Activated gamma-delta T cell treated with Interleukin-2 at 50 U/mL for 16 hours (primary cell): ENCODE measurements around the gene RGS1.

Experiments
- DNase-seq: peaks from one replicate; pipeline ENCODE4 v3.0.0-alpha.2; 2020

The RGS1 gene, protein sequence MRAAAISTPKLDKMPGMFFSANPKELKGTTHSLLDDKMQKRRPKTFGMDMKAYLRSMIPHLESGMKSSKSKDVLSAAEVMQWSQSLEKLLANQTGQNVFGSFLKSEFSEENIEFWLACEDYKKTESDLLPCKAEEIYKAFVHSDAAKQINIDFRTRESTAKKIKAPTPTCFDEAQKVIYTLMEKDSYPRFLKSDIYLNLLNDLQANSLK

DNA sequence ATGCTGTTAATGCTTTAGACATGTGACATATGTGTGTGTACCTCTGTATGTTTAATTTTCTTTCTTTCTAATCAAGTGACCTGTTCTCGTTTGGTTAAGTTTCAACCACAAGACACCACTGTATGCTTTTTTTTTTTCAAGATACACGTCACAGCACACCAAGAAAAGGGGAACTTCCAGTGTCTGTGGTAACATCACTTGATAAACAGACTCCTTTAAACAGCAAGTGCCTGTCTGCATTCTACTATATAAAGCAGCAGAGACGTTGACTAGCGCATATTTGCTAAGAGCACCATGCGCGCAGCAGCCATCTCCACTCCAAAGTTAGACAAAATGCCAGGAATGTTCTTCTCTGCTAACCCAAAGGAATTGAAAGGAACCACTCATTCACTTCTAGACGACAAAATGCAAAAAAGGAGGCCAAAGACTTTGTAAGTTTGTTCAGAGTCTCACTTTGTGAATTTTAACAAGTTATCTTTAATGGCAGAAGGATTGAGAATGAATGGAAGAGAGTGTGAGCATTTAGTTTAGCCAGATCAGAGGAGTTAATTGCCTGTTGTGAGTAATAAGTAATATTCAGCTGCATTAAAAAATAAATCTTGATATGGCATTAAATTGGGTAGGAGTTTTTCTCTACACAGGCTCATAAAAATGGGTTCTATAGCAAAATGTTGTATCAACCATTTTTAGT, at the start of gene RGS1:
Gene RGS1 (plus strand): TSS at position 275 of the 691 bp plus-strand sequence. CDS start 20 bp downstream, at position 295.
- peak; percentile 34 for DNase-seq

DNA sequence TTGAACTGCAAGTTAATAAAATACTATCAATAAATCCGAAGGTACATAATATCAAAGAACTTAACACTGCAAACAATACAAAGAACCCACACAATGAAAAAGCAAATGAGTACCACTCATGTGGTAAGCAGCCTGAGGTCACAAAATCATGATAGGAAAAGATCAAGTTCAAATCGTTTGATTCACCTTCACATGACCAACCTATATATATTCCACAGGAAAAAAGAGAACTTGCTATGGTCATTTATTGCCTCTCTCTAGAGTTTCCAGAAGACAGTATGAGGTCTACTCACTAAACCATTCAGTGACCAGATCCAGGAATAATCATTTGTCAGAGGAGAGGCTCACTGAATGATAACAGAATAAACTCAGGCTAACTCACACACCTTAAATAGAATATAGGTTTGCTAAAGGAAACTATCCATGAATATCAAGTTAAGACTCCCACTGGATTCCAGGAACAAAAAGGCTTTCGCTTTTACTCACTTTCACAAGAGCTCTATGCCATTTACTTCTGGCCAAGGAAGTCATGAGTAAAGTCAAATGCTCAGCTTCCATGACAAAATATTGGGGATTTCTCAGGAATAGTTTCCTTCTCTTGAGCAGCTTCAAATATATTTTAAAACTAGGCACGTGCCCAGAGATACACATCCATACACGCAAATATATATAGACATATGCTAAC, 48.3 kb upstream of the RGS1 start:
- DNase-seq: no peak

DNA sequence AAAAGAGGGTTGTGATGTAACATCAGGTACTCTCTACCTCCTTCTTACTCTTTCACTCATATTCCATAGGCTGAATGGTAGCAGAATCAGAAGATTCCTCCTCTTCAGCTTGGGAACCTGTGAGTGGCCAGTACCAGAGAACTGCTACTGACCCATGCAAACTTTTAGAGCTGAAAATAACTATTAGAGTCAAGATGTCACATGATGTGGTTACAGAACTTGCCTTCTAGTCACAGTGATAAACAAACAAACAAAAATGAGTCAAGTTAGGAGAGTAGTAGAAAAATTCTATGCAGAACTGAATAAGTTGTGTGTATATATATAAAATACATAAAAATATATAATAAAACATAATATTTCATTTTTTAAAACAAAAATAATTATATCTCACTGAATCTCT, 47.6 kb upstream of the RGS1 start:
- no peak for DNase-seq

DNA sequence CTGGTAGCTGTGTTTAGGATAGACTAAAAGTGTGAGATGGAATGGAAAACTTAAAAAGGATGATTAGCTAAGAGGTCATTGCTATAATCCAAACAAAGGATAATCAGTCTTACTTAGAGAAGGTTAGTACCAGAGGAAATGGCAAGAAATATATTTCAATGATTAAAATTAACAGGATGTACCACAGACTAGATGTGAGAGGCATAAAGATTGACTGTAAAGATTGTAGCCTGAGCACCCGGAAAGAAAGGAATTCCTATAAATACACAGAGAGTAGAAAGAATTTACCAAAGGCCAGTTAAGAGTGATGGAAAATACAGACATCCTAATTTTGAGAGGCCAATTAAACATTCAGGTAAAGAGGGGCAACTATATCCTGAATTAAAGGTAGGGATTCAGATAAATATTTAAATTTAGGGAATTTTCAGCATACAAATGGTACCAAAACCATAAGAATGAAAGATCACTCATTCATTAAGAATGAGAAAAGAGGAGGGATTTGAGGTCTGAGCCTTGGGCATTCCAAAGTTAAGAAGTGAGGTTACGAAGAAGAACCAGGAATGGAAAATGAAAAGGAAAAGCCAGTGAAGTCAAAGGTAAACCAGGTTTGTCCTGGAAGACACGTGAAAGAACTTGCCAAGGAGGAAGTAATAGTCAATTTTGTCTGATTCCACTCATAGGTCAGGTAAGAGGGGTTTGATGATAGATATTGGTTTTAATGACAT, 46.4 kb upstream of the RGS1 start:
- DNase-seq: no peak

DNA sequence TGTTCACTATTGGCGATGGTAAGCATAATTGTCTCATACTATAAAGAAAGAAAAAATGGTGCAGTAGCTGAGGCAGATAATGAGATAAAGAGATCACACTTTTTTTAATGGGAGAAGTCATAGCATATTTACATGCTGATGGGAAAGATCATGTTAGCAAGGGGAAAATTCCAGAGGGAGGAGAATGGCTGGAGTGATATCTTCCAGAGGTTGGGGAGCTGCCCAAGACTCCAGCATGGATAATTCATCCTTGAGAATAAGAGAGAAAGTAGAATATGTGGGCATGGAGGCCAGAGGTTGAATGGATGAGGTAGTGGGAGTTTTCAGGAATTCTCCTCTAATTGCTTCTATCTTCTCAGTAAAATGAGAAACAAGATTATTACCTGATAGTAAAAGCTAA, 45.8 kb upstream of the RGS1 start:
- DNase-seq: no peak

DNA sequence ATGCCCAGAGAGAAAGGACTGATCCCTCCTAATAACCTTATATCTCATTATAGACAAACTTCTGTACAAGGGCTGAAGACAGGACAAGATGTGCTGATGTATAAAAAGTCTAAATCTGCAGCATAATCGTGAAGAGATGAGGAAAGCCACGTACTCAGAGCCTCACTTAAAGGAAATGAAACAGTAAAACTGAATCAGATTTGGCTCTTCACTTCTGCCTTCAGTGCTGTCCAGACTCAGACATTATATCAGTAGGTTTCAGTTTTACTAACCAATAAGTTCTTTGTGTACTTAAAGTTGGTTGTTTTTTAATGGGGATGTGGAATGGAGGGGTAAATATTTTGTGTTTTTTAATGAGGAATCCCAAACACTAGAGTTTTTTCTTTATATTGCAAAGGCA, 45.3 kb upstream of the RGS1 start:
- no peak for DNase-seq

DNA sequence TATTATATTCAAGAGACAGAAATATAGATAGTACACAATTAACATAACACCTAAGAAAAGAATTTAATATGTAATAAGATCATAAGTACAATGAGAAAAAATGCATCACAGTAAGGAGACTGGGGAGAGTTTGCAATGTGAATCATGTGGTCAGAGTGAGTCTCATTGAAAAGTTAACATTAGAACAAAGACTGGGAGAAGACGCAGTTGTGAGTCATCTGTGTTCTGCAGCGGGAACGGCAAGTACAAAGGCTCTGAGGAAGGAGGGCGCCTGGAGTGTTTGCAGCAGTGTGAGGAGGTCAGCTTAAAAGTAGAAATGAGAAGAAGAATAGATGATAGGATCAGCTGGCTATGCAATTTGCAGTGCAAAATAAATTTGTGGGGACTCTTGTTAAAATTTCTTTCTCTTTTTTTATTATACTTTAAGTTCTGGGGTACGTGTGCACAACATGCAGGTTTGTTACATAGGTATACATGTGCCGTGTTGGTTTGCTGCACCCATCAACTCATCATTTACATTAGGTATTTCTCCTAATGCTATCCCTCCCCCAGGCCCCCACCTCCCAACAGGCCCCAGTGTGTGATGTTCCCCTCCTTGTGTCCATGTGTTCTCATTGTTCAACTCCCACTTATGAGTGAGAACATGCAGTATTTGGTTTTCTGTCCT, 44.4 kb upstream of the RGS1 start:
- DNase-seq: peak; percentile 38

DNA sequence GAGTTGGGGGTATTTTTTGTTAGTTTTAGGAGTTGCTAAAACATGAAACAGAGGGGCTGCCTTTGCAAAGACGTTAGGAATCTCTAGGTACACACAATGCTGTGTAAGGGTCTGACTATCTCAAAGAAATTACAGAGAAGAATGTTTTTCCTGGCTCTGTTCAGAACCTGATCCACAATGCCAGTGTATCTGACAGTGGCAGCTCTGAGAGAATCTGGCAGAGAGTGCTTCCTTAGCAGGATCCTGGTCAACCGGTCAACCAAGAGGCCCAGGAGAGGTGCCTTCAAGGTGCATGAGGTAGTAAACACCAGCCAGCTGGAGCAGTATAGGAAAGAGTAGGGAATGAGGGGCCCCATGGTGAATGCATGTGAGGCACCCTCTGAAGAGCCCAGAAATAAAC, 40.9 kb upstream of the RGS1 start:
- DNase-seq: no peak

DNA sequence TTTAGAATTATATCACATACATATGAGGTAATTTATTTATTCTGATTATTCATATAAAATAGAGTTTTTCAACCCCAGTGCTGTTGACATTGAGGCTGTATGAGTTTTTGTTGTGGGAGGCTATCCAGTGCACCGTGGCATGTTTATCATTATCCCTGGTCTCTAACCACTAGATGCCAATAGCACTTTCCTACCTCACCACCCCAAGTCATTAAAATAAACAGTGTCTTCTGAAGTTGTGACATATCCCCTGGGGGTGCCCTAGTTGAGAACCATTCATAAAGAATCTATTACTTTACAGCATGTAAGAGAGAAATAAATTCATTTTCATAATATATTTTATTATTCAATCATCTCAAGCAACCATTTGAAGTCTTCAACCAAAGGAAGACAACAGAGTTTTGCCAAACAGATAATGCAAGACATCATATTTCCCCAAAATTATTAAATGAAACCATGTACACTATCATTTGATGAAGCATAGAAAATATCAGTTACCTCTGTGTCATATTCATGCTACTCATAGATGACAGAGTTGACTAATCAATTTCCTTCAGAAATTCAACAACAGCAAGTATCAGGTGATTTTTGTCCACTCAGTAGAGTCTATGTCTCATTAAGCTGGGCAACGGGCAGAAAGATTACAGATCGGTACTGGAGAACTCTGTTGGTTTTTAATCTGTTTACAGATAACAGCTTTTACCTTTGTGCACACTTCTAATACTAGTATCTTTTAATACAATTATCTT, 39.5 kb upstream of the RGS1 start:
- no peak for DNase-seq

DNA sequence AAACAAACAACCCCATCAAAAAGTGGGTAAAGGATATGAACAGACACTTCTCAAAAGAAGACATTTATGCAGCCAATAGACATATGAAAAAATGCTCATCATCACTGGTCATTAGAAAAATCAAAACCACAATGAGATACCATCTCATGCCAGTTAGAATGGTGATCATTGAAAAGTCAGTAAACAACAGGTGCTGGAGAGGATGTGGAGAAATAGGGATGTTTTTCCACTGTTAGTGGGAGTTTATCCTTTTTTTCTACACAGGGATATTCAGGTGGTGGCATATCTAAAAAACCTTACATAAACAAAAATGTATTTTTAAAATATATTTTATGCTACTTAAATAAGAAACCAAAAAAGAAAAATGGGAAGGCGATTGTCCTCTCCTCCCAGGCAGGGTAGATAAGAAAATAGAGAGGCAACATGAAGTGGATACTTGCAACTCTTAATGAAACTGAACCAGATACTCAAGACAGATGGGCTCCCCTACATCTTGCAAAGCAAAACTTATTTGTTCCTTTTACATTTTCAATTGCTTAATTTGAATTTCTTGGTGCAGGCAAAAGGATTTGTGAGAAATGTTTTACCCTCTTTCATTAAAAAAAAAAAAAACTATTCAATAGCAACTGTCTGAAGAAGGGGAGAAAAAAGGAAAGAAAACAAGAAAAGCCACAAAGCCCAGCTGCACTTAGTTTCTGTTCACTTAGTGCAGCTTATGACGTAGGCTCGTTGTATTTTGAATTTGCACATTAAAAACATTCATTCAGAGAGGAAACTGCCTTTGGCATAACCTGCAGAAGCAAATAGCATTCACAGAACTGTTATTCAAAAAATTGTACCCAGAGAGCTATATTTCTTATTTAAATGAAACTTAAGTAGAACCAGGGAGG, 36.9 kb upstream of the RGS1 start:
- DNase-seq: no peak

DNA sequence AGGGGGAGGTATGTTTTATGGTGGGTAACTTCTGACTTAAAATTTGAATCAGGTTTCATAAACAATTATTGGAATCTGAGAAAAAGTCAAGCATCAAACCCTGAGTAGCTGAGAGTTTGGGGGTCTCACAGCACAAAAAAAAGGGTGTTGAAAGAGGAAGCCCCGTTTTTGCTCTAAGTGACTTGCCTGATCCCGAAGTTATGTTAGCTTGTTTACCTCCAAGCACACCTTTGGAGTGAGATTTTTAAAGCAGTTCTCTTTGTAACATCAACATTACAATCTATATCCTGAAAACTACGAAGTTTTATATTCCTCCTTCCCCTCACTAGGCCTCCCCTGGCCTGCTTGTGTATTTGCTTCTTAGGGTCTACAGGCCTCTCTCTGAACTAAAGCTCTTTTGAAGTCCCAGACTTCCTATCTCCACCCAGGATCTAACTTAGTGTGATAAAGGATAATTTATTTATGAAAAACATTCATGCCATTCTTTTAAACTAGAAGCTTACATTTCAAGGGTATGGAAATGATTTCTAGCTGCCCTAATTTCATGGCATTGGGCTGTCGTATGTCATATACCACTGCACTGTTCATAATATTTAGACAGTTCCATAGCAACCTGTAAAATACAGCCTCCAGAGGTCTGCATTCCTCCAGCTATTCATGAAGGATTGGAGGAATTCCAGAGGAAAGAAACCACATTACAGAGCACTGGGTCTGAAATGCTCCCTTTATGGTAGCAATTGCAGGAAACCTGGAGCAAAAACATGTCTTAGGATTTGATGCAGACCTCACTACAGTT, 36.1 kb upstream of the RGS1 start:
- no peak for DNase-seq

DNA sequence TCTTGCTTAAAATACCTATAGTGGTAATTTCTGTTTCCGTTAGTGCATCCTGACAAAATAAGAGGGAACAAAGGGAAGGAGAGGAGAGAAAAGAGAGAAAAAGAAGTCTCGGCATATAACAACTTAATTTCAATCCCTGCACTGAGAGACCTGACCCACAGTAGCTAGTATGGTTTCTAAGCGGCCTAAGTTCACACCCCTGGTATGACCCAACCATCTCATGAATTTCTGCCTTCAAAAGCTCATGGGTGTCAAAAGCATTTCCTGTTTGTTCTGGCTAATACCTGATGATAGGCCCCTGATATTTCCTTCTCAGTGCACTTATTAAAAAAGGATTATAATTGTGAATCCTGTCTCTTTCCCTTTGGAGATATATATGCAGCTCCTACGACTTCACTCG, 32.1 kb upstream of the RGS1 start:
- DNase-seq: no peak

DNA sequence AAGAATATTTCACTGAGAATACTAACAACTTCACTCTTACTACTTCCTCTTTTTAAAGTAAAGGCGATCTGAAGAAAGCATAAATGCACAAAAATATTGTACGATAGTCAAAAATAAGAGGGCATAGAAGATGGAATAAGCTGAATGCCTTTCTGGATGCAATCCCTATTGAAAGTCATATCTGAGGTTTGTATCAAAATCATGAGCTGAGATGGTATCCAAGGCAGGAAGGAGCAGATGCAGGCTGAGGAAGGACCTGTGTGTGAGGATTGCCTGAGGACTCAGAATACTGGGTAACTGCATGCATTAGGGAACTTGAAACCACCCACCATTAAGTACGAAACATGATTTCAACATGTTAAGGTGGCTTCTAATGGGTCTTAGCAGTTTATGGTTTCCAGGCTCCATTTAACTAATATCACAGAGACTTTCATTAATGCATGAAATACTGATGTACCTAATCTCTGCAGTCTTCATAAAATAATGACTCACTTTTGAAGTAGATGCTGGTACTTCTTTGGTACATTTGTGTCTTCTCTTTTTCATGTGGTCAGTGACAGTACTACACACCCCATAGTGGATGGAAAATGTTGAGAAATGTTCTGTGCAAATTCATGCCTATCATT, 29.6 kb upstream of the RGS1 start:
- DNase-seq: no peak

DNA sequence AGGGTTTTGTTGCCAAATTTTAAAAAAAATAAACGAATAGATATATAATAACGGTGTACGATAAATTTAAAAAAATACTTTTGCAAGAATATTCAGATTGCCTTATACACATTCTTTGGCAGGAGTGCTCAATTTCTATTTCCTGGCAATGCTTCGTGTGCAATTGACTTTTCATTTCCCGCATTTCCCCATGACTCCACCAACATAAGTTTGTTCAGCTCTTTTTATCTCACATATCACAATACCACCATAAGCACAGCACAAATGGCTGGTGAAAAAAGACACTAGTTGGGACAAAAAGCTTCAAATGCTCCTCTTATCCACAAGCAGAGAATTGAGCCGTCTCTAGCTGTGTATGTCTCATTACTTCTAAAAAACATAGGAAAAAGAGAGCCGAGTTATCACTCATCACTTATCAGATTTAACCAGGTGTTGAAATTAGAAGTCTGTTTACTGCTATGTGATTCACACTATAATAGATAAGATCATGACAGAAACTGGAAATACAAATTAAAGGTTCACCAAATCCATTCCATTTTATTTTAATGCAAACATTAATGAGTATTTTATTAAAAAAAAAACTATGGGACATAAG, 28.9 kb upstream of the RGS1 start:
- no peak for DNase-seq

DNA sequence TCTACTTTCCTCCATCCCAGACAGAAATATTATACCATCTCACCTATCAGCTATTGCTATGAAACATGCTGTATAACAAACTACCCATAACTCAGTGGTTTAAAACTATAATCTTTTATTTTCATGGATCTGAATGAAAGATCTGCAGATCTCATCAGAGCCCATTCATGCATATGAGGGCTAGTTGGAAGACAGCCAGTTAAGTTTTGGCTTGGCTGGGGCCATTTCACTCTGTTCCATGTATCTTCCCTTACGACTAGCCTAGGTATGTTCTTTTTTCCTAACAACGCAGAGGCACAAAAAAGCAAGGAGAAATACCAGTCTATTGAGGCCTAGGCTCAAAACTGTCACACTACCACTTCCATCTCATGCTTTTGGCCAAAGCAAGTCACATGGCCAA, 28.1 kb upstream of the RGS1 start:
- no peak for DNase-seq

DNA sequence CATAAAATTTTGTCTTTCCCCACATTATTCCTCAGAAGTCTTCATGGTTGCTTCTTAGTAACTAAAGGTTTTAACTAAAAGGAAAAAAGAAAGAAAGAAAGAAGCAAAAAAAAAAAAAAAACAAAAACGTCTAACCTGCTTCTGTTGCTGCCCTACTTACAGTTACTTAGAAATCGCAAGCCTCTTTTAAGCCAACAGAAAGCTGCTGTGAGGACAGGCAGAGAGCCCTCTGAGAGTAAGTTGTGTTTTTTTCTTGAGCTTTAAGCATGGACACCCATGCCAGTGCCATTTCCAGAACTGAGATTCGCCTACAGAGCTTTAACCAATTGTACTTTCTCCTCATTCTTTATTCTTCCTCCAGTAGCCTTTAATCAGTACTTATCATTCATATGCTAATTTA, 25.6 kb upstream of the RGS1 start:
- DNase-seq: no peak

DNA sequence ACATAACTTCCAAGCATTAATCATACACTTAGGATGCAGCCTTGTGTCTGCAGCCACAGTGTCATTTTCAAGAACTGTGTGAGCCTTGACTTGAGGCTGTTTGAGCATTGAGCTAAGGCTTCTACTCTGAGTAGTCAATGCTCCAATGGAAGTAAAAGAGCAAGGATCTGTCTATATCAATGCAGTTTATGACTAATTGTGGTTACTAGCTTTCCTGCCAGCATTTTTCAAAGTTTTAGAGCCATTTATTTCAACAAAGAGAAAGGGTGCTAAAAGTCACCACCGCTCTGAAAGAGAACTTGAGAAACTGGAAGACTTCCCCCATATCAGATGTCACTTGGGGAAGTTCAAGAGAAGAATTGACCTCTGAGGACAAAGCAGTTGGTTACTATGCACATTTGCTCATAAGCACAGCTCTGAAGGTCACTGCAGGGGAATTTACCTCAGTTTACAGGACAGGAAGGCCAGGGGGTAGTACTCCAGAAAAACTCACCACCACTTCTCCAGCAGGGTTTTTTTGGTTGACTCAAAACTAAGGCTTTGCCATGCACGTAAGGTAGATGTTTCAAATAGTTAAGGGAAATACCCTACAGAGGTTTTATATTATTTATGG, 24.5 kb upstream of the RGS1 start:
- DNase-seq: no peak

DNA sequence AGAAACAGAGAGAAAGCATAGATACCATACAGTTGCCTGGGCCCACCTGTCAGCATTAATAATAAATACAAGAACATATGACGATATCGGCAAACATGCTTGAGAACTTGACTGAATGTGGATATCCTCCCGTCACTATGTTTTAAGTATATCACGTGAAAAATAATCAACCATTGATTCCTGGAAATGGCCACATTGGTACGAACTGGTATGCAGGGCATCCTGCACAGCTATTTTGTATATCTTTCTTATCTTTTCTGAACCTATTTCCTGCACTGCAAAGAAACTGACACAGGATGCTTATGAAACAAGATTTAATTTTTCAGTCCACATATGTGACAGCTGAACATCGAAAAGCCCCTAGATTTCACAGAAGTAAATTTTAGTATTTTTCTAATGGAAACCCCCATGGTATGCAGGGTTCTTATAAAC, 22.8 kb upstream of the RGS1 start:
- no peak for DNase-seq

DNA sequence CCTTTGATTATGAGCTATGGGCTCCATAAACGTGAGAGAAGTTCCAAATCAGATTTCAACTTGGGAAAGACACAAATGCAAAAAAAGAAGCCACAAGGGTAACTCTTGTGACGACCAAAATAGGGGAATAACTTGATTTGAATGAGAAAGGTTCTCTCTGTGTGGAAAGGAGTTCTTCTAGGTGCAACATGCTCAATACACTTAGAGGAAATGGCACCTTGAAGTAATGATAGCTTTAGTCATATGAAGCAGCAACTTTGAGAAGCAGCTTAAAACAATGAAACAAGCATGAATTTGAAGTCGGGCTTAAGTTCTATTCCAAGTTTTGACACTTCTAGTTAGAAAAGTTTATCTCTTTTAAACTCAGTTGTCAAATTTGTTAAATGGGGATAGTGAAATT, 21.8 kb upstream of the RGS1 start:
- DNase-seq: no peak
